Peyer's patch (tissue), 4 donors: ENCODE measurements around the gene BEGAIN.

Source experiments
- CTCF ChIP-seq, 6 experiments: fragments of 450-650 bp in 4 of 6; fragments of 200-600 bp in 2 of 6; sonication (generic) in 1 of 6; IDR thresholded peaks; one replicate each; pipeline ENCODE4 v1.5.1; 2017 to 2019; ENCODE audit warnings: antibody characterized with exemption in 6 of 6, mild to moderate bottlenecking in 3 of 6, moderate library complexity in 1 of 6
- POLR2A ChIP-seq, 2 donors: fragments of 450-650 bp; IDR thresholded peaks; one replicate each; pipeline ENCODE4 v1.5.1; 2017; ENCODE audit warnings: antibody characterized with exemption in 2 of 2, mild to moderate bottlenecking in 2 of 2, moderate library complexity in 2 of 2

- TF ChIP-seq CTCF (IDR thresholded peaks at IDR 0.05) (no peak), POLR2A (IDR thresholded peaks at IDR 0.05) (no peak)
Observed at GRCh38 chr14:100590726-100591452, 3.7 kb upstream of the BEGAIN start.
